OCI-LY1 (cell line): ENCODE results near the gene IGFL2.

Experiments
- H2AFZ ChIP-seq: fragments of 200-600 bp; sonication (generic), shearing (Covaris generic); 2 replicates; pipeline ENCODE4 v1.6.0; 2014; ENCODE audit warnings: antibody characterized with exemption, mild to moderate bottlenecking, low read length
- H3F3A ChIP-seq: fragments of 200-600 bp; sonication (generic), shearing (Covaris generic); 2 replicates; pipeline ENCODE4 v1.6.0; 2014; ENCODE audit warnings: mild to moderate bottlenecking, antibody characterized with exemption, low read length, moderate library complexity; ENCODE audit not compliant: insufficient read depth
- H3K27ac ChIP-seq: fragments of 200-600 bp; sonication (generic); 2 replicates; pipeline ENCODE4 v1.5.1; 2014; ENCODE audit warnings: low read length, mixed run types, mild to moderate bottlenecking, low read depth; ENCODE audit not compliant: poor library complexity, severe bottlenecking
- H3K27me3 ChIP-seq: fragments of 200-600 bp; sonication (generic); 2 replicates; pipeline ENCODE4 v1.6.0; 2014; ENCODE audit warnings: antibody characterized with exemption, mild to moderate bottlenecking, low read length, moderate library complexity; ENCODE audit not compliant: insufficient read depth
- H3K36me3 ChIP-seq: fragments of 200-600 bp; sonication (generic); 2 replicates; pipeline ENCODE4 v1.6.1; 2014; ENCODE audit warnings: mild to moderate bottlenecking, antibody characterized with exemption, low read length, moderate library complexity, mixed read lengths; ENCODE audit not compliant: insufficient read depth
- H3K4me1 ChIP-seq: fragments of 200-600 bp; sonication (generic); 2 replicates; pipeline ENCODE4 v1.5.1; 2014; ENCODE audit warnings: mild to moderate bottlenecking, low read length, moderate library complexity; ENCODE audit not compliant: insufficient read depth, severe bottlenecking
- H3K4me2 ChIP-seq: fragments of 200-600 bp; sonication (generic), shearing (Covaris generic); 2 replicates; pipeline ENCODE4 v1.6.1; 2014; ENCODE audit warnings: low read length
- H3K4me3 ChIP-seq: fragments of 200-600 bp; sonication (generic); 2 replicates; pipeline ENCODE4 v1.5.1; 2014; ENCODE audit warnings: low read length, low read depth, mild to moderate bottlenecking, mixed read lengths; ENCODE audit not compliant: poor library complexity, severe bottlenecking
- H3K79me2 ChIP-seq: fragments of 200-600 bp; shearing (Covaris generic); 2 replicates; pipeline ENCODE4 v1.6.1; 2016; ENCODE audit warnings: mixed run types, low read length, mixed read lengths; ENCODE audit not compliant: insufficient read depth
- H3K9ac ChIP-seq: fragments of 200-600 bp; sonication (generic), shearing (Covaris generic); 2 replicates; pipeline ENCODE4 v1.6.1; 2014; ENCODE audit warnings: mild to moderate bottlenecking, low read length, mixed read lengths
- H3K9me2 ChIP-seq: fragments of 200-600 bp; sonication (generic), shearing (Covaris generic); 2 replicates; pipeline ENCODE4 v1.6.1; 2014; ENCODE audit warnings: low read depth, mild to moderate bottlenecking, low read length, mixed read lengths
- H3K9me3 ChIP-seq: fragments of 200-600 bp; shearing (Covaris generic); 2 replicates; pipeline ENCODE4 v1.6.1; 2014; ENCODE audit warnings: low read length, mixed read lengths
- H4K20me1 ChIP-seq: fragments of 200-600 bp; sonication (generic), shearing (Covaris generic); 2 replicates; pipeline ENCODE4 v1.6.0; 2016; ENCODE audit warnings: mild to moderate bottlenecking, low read length; ENCODE audit not compliant: insufficient read depth
- EZH2 ChIP-seq: fragments of 200-600 bp; sonication (generic), shearing (Covaris generic); IDR thresholded peaks from 2 replicates; pipeline ENCODE4 v1.8.0; 2017; ENCODE audit warnings: borderline replicate concordance, mixed run types, mild to moderate bottlenecking, antibody characterized with exemption, low read length, moderate library complexity, mixed read lengths
- TF ChIP-seq, protein P1 (sequence below): fragments of 200-600 bp; sonication (generic), shearing (Covaris generic); IDR thresholded peaks from 2 replicates; pipeline ENCODE4 v1.5.1; 2017; ENCODE audit warnings: mild to moderate bottlenecking, antibody characterized with exemption, low read length, moderate library complexity, mixed read lengths

The IGFL2 gene

DNA sequence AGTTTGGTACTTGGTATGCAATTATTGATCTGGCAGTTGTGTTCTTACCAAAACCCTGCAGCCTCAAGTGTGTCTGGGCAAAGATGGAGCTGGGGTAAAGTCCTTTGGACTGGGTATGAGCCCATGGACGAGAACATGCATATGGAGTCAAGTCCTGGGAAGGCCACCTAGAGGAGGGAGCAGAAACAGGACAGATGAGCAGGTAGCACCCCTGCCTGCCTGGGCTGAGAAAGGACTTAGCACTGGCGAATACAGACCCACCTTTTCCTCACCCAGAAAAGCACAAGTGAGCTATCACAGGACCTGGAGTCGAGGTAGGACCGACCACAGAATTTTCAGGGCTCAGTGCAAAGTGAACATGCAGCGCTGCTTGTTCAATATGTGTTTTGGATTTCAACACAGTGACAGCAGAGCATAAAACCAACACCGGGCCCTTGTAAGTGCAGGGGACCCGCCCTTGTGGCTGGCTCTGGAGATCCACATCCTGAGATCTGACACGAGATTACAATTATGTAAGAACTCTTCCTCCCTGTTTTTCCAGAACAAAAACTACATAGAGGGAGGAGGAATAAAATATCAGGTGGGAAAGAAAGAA lies 25.9 kb downstream of the IGFL2 start:
- H3K9me3 ChIP-seq, result no peaks in the 10 kb centered on the region
- H3K79me2 ChIP-seq, result no peaks in the 10 kb centered on the region
- H3K4me1 ChIP-seq, result no peaks in the 10 kb centered on the region
- TF ChIP-seq EZH2, result no peak
- TF ChIP-seq, protein P1, sequence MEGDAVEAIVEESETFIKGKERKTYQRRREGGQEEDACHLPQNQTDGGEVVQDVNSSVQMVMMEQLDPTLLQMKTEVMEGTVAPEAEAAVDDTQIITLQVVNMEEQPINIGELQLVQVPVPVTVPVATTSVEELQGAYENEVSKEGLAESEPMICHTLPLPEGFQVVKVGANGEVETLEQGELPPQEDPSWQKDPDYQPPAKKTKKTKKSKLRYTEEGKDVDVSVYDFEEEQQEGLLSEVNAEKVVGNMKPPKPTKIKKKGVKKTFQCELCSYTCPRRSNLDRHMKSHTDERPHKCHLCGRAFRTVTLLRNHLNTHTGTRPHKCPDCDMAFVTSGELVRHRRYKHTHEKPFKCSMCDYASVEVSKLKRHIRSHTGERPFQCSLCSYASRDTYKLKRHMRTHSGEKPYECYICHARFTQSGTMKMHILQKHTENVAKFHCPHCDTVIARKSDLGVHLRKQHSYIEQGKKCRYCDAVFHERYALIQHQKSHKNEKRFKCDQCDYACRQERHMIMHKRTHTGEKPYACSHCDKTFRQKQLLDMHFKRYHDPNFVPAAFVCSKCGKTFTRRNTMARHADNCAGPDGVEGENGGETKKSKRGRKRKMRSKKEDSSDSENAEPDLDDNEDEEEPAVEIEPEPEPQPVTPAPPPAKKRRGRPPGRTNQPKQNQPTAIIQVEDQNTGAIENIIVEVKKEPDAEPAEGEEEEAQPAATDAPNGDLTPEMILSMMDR, result no peak
- H3K9me2 ChIP-seq, result no peaks in the 10 kb centered on the region
- H3K36me3 ChIP-seq, result no peaks in the 10 kb centered on the region
- no peak overlapping the region for H3K4me2 ChIP-seq
- H3F3A ChIP-seq, result no peaks in the 10 kb centered on the region
- no peak overlapping the region for H2AFZ ChIP-seq
- no peak overlapping the region for H3K27ac ChIP-seq
- H3K27me3 ChIP-seq, result no peaks in the 10 kb centered on the region
- H4K20me1 ChIP-seq, result no peaks in the 10 kb centered on the region
- no peak overlapping the region for H3K4me3 ChIP-seq
- no peak overlapping the region for H3K9ac ChIP-seq

DNA sequence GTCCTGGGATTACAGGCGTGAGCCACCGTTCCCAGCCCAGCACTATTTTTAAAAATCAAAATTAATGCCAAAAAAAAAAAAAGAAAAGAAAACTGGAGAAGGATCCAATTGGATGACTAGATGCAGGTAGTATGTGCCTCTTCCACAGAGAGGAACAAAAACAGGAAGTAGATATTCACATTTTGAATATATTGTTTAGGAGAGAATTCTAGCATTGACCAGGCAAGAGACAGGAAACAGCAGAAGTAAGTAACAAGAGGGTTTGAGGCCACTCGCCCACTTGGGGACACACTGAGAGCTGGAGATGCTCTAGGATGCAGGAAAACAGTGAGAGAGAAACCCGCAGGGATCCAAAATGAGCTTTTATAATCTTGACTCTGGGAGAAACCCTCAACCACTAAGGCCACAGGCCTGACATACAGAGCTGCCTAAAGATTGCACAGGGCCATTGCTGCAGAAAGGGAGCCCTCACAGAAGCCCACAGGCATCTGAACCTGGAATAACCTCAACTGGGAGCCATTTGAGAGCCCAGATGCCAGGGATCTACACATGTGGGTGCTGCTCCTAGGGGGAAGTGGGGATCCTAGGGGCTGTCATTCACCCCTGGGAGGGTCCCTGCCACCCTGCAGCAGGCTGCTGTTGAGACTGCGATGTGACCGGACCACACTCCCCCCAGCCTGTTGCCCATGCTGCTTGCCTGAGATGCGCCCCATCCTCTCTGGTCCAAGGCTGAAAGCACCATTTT lies 28.2 kb downstream of the IGFL2 start:
- no peak overlapping the region for H3K9ac ChIP-seq
- H3K27me3 ChIP-seq, result no peaks in the 10 kb centered on the region
- no peaks in the 10 kb centered on the region for H3K9me2 ChIP-seq
- no peaks in the 10 kb centered on the region for H3K9me3 ChIP-seq
- H3K4me3 ChIP-seq, result no peak overlapping the region
- no peaks in the 10 kb centered on the region for H3K79me2 ChIP-seq
- no peak overlapping the region for H2AFZ ChIP-seq
- H3K36me3 ChIP-seq, result no peaks in the 10 kb centered on the region
- no peaks in the 10 kb centered on the region for H4K20me1 ChIP-seq
- H3F3A ChIP-seq, result no peaks in the 10 kb centered on the region
- TF ChIP-seq, protein P1, result no peak
- no peak for TF ChIP-seq EZH2
- H3K4me2 ChIP-seq, result no peak overlapping the region
- no peak overlapping the region for H3K27ac ChIP-seq
- H3K4me1 ChIP-seq, result no peaks in the 10 kb centered on the region

DNA sequence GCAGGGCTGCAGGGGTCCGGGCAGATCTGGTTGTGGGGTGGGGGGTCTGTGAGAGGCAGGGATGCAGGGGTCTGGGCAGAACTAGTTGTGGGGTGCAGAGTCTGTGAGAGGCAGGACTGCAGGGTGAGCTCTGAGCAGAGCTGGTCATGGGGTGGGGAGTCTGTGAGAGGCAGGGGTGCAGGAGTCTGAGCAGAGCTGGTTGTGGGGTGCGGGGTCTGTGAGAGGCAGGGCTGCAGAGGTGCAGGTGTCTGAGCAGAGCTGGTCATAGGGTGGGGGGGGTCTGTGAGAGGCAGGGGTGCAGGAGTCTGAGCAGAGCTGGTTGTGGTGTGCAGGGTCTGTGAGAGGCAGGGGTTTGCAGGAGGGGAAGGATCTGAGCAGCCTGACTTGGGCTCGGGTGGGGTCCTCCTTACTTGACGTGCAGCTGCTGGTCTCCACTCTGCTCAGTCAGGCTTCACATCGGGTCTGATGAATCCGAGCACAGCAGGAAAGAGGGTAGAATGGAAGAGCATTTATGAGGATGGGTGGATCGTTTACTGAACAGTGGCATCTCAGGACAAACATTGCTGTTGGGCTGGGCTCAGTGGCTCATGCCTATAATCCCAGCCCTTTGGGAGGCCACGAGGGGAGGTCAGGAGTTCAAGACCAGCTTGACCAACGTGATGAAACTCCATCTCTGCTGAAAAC lies 31.2 kb downstream of the IGFL2 start:
- no peaks in the 10 kb centered on the region for H3K9me3 ChIP-seq
- no peak overlapping the region for H3K4me2 ChIP-seq
- H3K9ac ChIP-seq, result no peak overlapping the region
- H3K27me3 ChIP-seq, result no peaks in the 10 kb centered on the region; the same call in 1 of the 2 replicates
- H3K4me1 ChIP-seq, result no peaks in the 10 kb centered on the region
- H3K79me2 ChIP-seq, result no peaks in the 10 kb centered on the region
- no peaks in the 10 kb centered on the region for H4K20me1 ChIP-seq
- no peaks in the 10 kb centered on the region for H3K9me2 ChIP-seq
- H3K4me3 ChIP-seq, result no peak overlapping the region
- no peaks in the 10 kb centered on the region for H3F3A ChIP-seq
- H2AFZ ChIP-seq, result no peak overlapping the region
- H3K27ac ChIP-seq, result no peak overlapping the region
- H3K36me3 ChIP-seq, result no peaks in the 10 kb centered on the region
- TF ChIP-seq EZH2, result no peak
- TF ChIP-seq, protein P1, result no peak
